ENCODE measurements around the gene ZNF18. TPM values are rescaled to one million over a fixed set of nuclear protein-coding genes. Genes with fewer than 3 reads are reported as not detected.
"Not testable (repeated sequence)": the region's sequence is repeated elsewhere in the genome, so short reads cannot be mapped to it uniquely, and the experiment has no call there.

Gene ZNF18
- total RNA-seq, 1 experiment from 2014 or later = 10.6 TPM

DNA sequence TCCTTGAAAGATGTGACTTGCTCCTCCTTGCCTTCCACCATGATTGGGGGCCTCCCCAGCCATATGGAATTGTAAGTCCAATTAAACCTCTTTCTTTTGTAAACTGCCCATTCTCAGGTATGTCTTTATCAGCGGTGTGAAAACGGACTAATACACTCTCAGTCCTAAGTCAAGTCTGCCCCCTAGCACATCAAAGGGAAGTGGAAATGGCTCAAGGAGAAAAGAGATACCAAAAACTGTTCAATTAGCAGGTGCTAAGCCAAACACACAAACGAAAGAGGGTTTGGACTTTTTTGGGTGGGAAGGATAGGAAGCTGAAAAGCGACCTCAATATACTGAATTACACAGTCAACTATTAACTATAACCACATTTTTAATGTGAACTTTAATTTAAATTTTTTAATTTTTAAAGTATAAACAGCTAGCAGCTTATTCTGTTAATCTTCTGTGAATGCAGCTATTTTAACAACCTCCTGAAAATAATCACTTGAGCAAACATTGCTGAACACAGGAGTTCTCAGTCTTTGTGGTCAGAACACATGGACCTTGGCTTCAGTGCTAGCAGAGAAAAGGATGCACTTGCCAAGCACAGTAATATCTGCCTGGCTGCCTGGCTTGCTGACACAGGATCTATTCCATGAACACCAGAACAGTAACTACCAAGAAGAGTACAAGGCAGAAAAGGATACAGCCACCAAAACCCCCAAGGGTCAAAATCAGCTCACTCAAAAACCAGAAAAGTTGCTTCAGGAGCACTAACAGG is 10.9 kb downstream of the ZNF18 start:
- no peak for DNase-seq (ENCODE audit: low read depth)

DNA sequence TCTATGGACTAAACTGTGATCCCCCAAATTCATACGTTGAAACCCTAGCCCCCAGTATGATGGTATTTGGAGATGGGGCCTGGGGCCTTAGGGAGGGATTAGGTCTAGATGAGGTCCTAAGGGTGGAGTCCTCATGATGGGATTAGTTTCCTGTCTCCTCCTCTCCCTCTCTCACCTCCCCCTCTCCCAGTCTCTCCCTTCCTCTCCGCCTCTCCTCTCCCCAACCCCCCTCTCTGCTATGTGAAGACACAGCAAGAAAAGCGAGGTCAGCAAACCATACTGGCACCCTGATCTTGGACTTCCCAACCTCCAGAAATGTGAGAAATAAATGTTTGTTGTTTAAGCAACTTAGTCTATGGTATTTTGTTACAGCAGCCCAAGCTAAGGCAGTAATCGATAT is 15.4 kb downstream of the ZNF18 start:
- no peak for DNase-seq (ENCODE audit: low read depth)

DNA sequence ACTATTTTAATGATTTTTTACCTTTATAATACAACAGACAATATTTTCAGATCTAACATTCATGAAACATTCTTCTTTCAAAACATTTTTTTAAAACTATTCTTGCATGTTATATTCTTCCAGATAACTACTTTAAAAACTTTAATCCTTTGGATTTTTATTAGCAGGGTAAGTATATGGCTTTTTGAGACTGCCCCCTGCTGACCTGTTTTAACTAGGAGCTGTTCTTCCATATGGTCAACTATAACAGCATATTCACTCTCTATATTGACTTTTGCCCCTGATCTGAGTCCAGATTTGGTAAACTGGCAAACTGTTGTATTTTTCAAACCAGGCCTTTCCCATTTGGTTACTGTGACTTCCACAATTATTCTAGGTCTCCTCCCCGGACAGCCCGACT is 16.5 kb downstream of the ZNF18 start:
- no peak for DNase-seq (ENCODE audit: low read depth)

DNA sequence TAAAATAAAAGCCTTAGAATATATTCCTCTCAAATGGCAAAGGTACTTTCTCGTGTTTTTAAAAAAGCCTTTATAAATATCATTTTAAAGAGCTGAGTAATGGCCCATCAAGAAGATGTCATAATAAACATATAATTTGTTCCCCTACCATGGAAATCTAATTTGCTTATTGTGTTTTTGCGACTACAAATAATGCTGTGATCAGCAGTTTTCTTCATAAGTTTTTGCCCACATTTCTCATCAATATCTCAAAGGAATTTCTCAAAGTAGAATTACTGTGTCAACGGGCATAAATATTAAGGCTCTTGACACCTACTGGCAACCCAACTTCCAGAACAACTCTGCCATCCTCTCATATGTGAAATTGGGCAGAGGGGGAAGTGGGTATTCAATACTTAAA is 17.5 kb downstream of the ZNF18 start:
- no peak for DNase-seq (ENCODE audit: low read depth)

DNA sequence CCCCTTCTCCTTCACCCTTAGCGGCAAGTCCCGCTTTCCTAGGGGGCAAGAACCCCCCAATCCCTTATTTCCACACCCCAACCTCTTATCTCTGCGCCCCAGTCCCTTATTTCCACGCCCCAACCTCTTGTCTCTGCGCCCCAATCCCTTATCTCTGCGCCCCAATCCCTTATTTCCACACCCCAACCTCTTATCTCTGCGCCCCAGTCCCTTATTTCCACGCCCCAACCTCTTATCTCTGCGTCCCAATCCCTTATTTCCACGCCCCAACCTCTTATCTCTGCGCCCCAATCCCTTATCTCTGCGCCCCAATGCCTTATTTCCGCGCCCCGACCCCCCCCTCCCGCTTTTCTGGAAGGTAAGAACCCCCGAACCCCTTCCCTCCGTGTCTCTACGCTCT is 24.5 kb downstream of the ZNF18 start:
- not testable (repeated sequence) for DNase-seq (ENCODE audit: low read depth)

DNA sequence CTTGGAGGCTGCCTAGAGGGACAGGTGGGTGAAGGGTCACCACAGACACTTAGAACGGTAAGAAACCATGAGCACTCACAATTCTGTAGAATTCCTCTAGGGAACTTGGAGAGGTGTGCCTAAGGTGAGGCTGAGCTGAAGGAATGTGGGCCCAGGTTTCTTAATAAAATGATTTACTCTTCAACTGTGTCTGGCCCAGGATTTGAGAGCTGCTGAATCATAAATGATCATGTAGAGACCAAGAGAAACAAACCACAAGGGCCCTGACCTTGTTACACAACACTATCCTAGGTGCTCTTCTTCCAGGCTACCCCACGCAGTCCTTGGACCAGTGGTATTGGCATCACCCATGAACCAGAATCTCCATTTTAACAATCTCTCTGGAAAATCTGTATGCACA is 27.7 kb downstream of the ZNF18 start:
- no peak for DNase-seq (ENCODE audit: low read depth)

DNA sequence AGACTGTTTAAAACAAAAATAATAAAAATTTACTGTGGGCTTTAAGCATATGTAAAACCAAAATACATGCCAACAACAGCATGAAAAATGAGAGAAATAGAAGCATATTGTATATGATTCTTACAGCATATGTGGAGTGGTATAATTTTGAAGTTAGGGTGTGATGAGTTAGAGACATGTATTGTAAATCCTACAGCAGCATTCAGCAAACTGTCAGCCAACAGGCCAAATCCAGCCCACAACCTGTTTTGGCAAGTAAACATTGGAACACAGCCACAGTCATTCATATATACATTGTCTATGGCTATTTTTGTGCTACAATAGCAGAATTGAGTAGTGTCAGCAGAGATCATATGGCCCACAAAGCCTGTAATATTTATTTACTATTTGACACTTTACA is 42.3 kb downstream of the ZNF18 start:
- no peak for DNase-seq (ENCODE audit: low read depth)

DNA sequence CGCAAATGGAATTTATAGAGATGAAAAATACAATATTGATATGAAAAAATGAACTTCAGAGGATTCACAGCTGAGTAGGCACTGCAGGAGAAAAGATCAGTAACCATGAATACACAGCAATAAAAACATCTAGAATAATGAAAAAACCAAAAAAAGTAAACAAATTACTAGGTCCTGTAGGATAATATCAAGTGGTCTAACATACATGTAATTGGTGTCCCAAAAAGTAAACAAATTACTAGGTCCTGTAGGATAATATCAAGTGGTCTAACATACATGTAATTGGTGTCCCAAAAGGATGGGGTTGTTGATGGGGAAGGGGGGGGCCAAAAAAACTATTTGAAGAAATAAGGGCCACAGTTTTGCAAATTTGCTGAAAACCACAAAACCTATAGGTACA is 43.4 kb downstream of the ZNF18 start:
- no peak for DNase-seq (ENCODE audit: low read depth)

DNA sequence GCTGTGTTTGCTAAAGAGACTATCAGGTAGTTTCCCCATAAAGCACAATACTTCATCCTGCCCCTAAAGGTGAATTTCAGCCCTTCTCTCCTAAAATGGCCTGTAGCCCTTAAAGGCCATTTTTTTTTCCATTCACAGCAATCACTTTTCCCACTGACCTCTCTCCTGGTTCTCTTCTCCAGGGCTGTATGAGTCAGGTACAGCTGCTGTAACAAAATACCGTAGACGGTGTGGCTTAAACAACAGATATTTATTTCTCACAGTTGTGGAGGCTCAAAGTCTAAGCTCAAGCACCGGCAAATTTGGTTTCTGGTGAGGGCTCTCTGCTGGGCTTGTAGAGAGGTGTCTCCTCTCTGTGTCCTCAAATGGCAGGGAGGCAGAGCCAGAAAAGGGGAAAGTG is 44.7 kb downstream of the ZNF18 start:
- DNase-seq (ENCODE audit: low read depth) = no peak

DNA sequence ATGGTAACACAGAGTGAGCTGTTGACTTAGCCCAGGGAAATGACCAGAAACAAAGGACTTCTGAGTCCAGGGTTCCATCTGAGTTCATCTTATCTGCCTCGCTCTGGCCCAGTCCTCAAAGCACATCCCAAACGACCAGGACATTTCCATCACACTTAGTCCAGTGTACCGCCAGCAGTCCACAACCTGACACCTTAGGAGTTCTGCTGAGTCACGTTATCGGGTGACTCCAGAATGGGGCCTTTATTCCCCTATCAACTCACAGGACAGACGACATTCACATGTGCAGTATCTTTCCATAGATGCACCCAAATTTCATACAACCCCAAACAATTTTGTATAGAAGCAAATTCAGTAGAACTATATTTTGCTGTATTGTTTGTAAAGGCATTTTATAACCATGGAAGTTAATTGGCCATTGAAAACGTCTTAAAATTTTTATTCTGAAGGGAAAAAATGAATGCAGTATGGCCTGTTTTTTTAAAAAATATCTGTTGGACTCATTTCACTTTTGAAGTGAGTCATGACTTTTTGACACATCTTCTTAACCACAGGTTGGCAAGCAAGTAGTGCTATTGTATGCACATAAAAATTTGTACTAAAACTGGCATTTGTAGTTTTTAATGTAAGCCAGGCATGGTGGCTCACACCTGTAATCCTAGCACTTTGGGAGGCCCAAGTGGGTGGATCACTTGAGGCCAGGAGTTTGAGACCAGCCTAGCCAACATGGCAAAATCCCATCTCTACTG is 46.3 kb downstream of the ZNF18 start:
- DNase-seq (ENCODE audit: low read depth) = no peak

DNA sequence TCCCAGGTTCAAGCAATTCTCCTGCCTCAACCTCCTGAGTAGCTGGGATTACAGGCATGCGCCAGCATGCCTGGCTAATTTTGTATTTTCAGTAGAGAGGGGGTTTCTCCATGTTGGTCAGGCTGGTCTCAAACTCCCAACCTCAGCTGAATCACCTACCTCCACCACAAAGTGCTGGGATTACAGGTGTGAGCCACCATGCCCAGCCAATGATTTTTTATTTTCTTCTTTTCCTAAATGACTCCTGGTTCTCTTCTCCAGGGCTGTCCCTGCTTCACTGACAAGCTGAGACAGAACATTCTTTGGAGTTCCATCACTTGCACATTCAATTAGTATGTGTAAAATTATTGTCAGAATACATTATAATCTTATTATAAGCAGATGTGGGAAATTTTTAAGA is 47.7 kb downstream of the ZNF18 start:
- DNase-seq (ENCODE audit: low read depth) = not testable (repeated sequence)

DNA sequence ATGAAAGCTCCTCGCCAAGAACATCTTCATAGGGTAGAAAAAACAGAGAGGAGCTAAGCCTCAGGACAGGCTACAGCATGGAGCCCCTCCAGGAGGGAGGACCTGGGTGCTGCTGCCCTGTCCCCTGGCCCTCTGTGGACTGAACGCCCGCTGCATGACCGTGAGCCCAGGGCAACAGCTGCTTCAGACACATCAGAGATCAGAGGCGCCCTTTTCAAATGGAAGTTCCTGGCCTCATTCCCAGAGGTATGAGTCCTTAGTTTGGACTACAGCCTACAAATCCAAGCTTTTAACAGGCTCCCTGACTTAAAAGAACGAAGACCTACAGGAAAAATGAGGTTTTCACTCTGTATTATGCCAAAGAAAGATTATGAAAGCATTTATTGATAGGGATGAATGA is 48.5 kb downstream of the ZNF18 start:
- DNase-seq (ENCODE audit: low read depth) = peak; percentile 75

DNA sequence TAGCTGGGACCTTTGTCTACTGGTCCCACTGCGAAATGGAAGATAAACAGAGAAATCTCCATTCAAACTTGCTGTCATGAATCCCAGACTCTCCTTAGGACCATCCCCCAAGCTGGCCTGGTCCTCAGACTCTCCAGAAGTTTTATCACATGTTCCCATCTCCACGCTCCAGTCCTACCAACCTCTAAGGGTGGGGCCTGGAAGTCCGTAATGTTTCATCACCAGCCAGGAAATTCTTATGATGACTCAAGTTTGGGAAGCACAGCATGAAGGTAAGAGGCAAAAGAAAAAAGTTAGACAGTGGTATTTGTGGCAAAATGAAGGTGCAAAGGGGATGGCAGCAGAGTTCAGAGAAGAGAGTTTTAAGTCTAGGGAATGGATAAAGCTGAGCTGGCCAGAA is 52.7 kb downstream of the ZNF18 start:
- DNase-seq (ENCODE audit: low read depth) = peak; percentile 57

DNA sequence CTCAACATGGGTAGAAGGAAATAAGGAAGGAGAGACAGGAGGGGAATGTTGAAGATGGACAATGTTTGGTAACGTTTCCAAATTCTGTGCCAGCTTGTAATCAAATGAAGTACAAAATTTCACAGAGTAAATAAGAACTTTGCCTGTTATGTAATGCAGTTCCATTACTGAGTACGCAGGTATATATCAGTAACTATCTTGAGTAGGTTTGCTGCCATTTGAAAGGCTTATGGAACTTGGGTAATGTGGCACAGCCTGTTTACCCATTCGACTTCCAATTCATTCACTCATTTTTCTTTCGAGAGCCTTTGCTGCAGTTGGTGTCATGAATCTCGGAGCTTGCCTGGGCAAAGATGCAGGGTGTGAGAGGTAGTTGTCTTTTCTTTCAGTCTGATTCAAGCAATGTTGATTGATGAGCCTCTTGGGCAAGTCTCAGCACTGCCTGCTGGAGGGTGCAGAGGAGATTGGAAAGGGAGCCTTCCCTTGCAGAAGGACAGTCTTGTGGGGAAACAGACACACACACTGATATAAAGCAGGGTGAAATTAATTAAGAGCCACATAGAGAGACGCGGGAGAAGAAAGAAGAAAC is 53.4 kb downstream of the ZNF18 start:
- DNase-seq (ENCODE audit: low read depth) = no peak

DNA sequence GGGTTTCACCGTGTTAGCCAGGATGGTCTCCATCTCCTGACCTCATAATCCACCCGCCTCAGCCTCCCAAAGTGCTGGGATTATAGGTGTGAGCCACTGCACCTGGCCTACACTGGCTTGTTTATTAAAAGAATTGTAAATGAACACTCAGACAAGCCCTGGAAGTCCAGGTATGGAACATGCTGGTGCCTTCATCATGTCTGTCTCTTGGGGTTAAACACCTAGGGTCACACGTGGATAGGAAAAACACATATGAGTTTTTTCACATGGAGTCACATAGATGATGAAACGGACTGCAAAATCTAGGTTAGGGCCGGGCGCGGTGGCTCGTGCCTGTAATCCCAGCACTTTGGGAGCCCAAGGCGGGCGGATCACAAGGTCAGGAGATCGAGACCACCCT is 54.2 kb downstream of the ZNF18 start:
- DNase-seq (ENCODE audit: low read depth) = not testable (repeated sequence)

DNA sequence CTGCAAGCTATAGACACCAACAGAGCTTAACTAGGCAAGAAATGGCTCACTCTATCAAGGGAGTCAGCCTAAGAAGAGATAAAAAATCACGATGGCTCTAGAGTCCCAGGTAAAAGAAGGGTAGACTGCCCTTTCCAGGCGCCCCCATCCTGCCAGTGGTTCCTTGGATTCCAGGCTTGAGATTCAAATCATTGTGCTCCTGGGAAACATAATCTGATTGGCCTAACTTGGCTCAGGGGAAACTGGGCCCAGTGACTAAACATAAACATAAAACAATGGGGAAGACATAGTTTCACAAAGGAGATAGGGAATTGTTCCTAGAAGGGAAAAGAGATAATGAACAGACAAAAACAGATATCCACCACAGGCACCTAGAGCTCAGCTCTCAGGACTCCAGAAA is 56.4 kb downstream of the ZNF18 start:
- no peak for DNase-seq (ENCODE audit: low read depth)

DNA sequence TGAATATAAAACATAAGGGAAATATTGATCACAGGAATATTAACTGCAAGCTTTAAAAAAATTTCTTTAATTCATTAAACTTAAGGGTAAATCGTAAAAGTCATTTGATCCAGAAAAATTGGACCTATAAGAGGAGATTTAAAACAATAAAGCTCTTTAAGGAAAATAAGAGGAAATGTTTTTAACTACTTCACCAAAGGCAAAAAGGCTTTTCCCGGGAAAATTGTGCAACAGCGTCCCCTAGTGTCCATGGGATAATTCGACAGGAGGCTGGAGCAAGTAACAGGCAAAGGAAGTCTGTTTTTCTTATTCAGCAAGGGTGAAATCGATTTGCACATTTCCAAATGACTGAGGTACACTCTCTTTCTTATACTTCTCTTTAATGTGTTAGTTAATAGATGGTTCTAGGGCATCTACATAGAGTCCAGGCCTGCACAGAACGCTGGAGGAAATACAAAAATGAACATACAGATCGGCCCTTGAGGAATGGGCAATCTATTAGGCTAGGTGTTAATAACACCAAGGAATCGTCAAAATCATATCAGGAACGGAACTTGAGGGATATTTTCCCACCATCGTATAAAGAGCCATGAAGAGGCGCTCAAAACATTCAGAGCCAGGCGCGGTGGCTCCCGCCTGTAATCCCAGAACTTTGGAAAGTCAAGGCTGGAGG is 61.4 kb downstream of the ZNF18 start:
- peak; percentile 69 for DNase-seq (ENCODE audit: low read depth)

DNA sequence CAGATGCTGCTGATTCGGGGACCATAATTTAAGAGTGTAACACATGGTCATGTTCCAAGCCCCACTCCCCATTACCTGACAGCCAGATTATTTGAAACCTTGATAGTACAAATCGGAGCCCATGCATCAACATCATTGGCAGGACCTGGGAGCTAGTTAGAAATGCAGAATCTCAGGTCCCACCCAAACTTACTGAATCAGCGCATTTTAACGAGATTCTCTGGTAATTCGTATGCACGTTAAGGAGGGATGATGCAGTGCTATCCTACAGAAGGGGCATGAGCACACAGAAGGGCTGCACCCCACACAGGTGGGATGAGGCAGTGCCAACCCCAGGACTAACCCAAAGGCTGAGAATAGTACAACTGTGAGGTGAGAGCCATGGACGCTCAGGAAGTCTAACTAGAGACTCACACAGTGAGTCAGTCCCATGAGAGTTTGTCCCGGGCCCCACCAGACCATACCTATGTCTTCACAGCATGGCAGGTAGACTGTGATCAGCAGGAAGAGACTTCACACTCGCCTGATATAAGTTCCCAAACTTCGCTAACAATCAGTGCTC is 64.9 kb downstream of the ZNF18 start:
- no peak for DNase-seq (ENCODE audit: low read depth)

DNA sequence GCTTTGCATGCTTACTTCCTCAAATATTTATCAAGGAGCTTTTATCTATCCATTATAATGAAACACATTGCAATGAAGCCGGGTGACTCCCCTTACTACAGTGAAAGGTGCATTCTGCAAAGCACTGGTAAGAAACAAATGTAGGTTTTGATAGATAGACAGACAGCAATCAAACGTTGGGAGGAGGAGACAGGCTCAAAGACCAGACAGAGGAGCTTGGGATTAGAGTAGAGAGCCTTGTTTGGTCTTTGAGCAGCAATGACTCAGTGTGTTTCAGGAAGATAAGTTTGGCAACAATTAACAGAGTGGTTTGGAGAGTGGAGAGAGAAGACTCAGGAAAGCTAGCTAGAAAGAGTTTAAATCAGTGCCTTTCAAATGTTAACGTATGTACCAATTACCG is 68.8 kb downstream of the ZNF18 start:
- peak; percentile 37 for DNase-seq (ENCODE audit: low read depth)

All from Daoy (cell line).